Karpas-422 (cell line): ENCODE data around the gene MCAM. TPM values are rescaled to one million over a fixed set of nuclear protein-coding genes. Genes with fewer than 3 reads are reported as not detected.

Experiments
- DNase-seq: peaks from one replicate; pipeline ENCODE4 v3.0.0-alpha.2; 2015
- H2AFZ ChIP-seq: fragments of 200-600 bp; sonication (generic); 2 replicates; pipeline ENCODE4 v1.6.1; 2014; ENCODE audit warnings: antibody characterized with exemption, low read length, mixed read lengths
- H3K27ac ChIP-seq: fragments of 200-600 bp; sonication (generic); 2 replicates; pipeline ENCODE4 v1.5.1; 2014; ENCODE audit warnings: mild to moderate bottlenecking, low read length, moderate library complexity
- H3K27me3 ChIP-seq: fragments of 200-600 bp; sonication (generic); 2 replicates; pipeline ENCODE4 v1.6.1; 2014; ENCODE audit warnings: low read length, mixed read lengths
- H3K36me3 ChIP-seq: fragments of 200-600 bp; sonication (generic); 2 replicates; pipeline ENCODE4 v1.6.1; 2014; ENCODE audit warnings: low read length, mixed read lengths; ENCODE audit not compliant: insufficient read depth
- H3K4me1 ChIP-seq: fragments of 200-600 bp; sonication (generic); 2 replicates; pipeline ENCODE4 v1.6.1; 2014; ENCODE audit warnings: mild to moderate bottlenecking, low read length, mixed read lengths
- H3K4me2 ChIP-seq: fragments of 200-600 bp; sonication (generic); 2 replicates; pipeline ENCODE4 v1.6.1; 2014; ENCODE audit warnings: low read length, low read depth, mild to moderate bottlenecking; ENCODE audit not compliant: poor library complexity, severe bottlenecking
- H3K4me3 ChIP-seq: fragments of 200-600 bp; sonication (generic); 2 replicates; pipeline ENCODE4 v1.5.1; 2014; ENCODE audit warnings: mild to moderate bottlenecking, antibody characterized with exemption, low read length, mixed read lengths
- H3K79me2 ChIP-seq: fragments of 200-600 bp; sonication (generic); 2 replicates; pipeline ENCODE4 v1.6.1; 2014; ENCODE audit warnings: mild to moderate bottlenecking, low read length, mixed read lengths
- H3K9ac ChIP-seq: fragments of 200-600 bp; sonication (generic); 2 replicates; pipeline ENCODE4 v1.6.0; 2014; ENCODE audit warnings: low read length
- H3K9me2 ChIP-seq: fragments of 200-600 bp; sonication (generic), shearing (Covaris generic); replicated peaks from 2 replicates; pipeline ENCODE4 v1.6.0; 2014; ENCODE audit warnings: mild to moderate bottlenecking, low read length, moderate library complexity; ENCODE audit not compliant: insufficient read depth
- H3K9me3 ChIP-seq: fragments of 300-700, 200-600 bp; sonication (generic); 2 replicates; pipeline ENCODE4 v1.6.1; 2014; ENCODE audit warnings: low read length, mixed read lengths
- H4K20me1 ChIP-seq: fragments of 200-600 bp; sonication (generic); 2 replicates; pipeline ENCODE4 v1.6.1; 2014; ENCODE audit warnings: mild to moderate bottlenecking, antibody characterized with exemption, low read length, low read depth; ENCODE audit not compliant: insufficient read depth
- total RNA-seq: library from RNA; depleted of rRNA; stranded (reverse); fragments of >200 nt; shearing (Covaris generic); gene quantifications from 2 replicates; pipeline ENCODE4 v1.2.3, GENCODE V29; 2014; ENCODE audit warnings: low replicate concordance

MCAM gene
- total RNA-seq, 1 experiment from 2014 or later: 2.0 TPM

- Histone ChIP-seq H3K27ac (peak overlapping the region; percentile 64), H3K36me3 (no peaks in the 10 kb centered on the region), H4K20me1 (no peaks in the 10 kb centered on the region), H2AFZ (no peak overlapping the region), H3K9ac (no peak overlapping the region), H3K27me3 (no peaks in the 10 kb centered on the region), H3K4me2 (peak overlapping the region; percentile 42), H3K4me1 (peaks cover 41% of the 10 kb centered on the region), H3K9me3 (no peaks in the 10 kb centered on the region), H3K4me3 (peak overlapping the region; percentile 34; the same call in 1 of the 2 replicates), H3K79me2 (no peaks in the 10 kb centered on the region), H3K9me2 (no peaks in the 10 kb centered on the region)
- DNase-seq: peak; percentile 83
Observed at GRCh38 chr11:119324189-119324588, 7.3 kb upstream of the MCAM start.

GRCh38 chr11:119323532-119324033, 6.7 kb upstream of the MCAM start:
- H3K4me2 ChIP-seq: peak overlapping the region; percentile 42
- no peaks in the 10 kb centered on the region for H3K9me2 ChIP-seq
- no peaks in the 10 kb centered on the region for H3K9me3 ChIP-seq
- no peaks in the 10 kb centered on the region for H3K36me3 ChIP-seq
- no peaks in the 10 kb centered on the region for H3K79me2 ChIP-seq
- no peak overlapping the region for H2AFZ ChIP-seq
- H3K27me3 ChIP-seq: no peaks in the 10 kb centered on the region
- H3K4me1 ChIP-seq: peaks cover 47% of the 10 kb centered on the region
- peak overlapping the region; percentile 64 for H3K27ac ChIP-seq
- H3K9ac ChIP-seq: no peak overlapping the region
- peak overlapping the region; percentile 34; the same call in 1 of the 2 replicates for H3K4me3 ChIP-seq
- peak; percentile 83 for DNase-seq
- H4K20me1 ChIP-seq: no peaks in the 10 kb centered on the region

GRCh38 chr11:119322921-119323531, 6.1 kb upstream of the MCAM start:
- no peak overlapping the region for H3K4me2 ChIP-seq
- H3K9ac ChIP-seq: no peak overlapping the region
- peaks cover 49% of the 10 kb centered on the region for H3K4me1 ChIP-seq
- H3K27me3 ChIP-seq: no peaks in the 10 kb centered on the region
- no peaks in the 10 kb centered on the region for H3K36me3 ChIP-seq
- H2AFZ ChIP-seq: no peak overlapping the region
- H3K9me3 ChIP-seq: no peaks in the 10 kb centered on the region
- DNase-seq: no peak
- H3K79me2 ChIP-seq: no peaks in the 10 kb centered on the region
- no peaks in the 10 kb centered on the region for H3K9me2 ChIP-seq
- H3K27ac ChIP-seq: no peak overlapping the region
- H3K4me3 ChIP-seq: no peak overlapping the region
- no peaks in the 10 kb centered on the region for H4K20me1 ChIP-seq

GRCh38 chr11:119322360-119322739, 5.4 kb upstream of the MCAM start:
- Histone ChIP-seq H3K9ac (peak overlapping the region; percentile 78; the same call in 1 of the 2 replicates), H2AFZ (no peak overlapping the region), H3K79me2 (no peaks in the 10 kb centered on the region), H4K20me1 (no peaks in the 10 kb centered on the region), H3K9me3 (no peaks in the 10 kb centered on the region), H3K4me2 (peak overlapping the region; percentile 85), H3K4me3 (peak overlapping the region; percentile 69; the same call in 1 of the 2 replicates), H3K27ac (no peak overlapping the region), H3K4me1 (peaks cover 51% of the 10 kb centered on the region), H3K9me2 (no peaks in the 10 kb centered on the region), H3K27me3 (no peaks in the 10 kb centered on the region), H3K36me3 (no peaks in the 10 kb centered on the region)
- no peak for DNase-seq

- peak; percentile 79 for DNase-seq
- Histone ChIP-seq H3K4me2 (peak overlapping the region; percentile 85), H3K9me3 (no peaks in the 10 kb centered on the region), H2AFZ (peak overlapping the region; percentile 89), H3K27ac (peak overlapping the region; percentile 57), H3K36me3 (no peaks in the 10 kb centered on the region), H3K9ac (peak overlapping the region; percentile 78), H3K27me3 (no peaks in the 10 kb centered on the region), H3K9me2 (no peaks in the 10 kb centered on the region), H3K4me1 (peaks cover 63% of the 10 kb centered on the region), H3K79me2 (no peaks in the 10 kb centered on the region), H3K4me3 (peak overlapping the region; percentile 69), H4K20me1 (no peaks in the 10 kb centered on the region)
Observed at GRCh38 chr11:119320776-119321524, 4.0 kb upstream of the MCAM start.

GRCh38 chr11:119320240-119320775, 3.4 kb upstream of the MCAM start:
- H3K9me3 ChIP-seq: no peaks in the 10 kb centered on the region
- no peak overlapping the region for H3K27ac ChIP-seq
- peak overlapping the region; percentile 85 for H3K4me2 ChIP-seq
- H3K36me3 ChIP-seq: no peaks in the 10 kb centered on the region
- peaks cover 69% of the 10 kb centered on the region for H3K4me1 ChIP-seq
- no peak overlapping the region for H2AFZ ChIP-seq
- H3K4me3 ChIP-seq: peak overlapping the region; percentile 69; the same call in 1 of the 2 replicates
- DNase-seq: no peak
- peak overlapping the region; percentile 78 for H3K9ac ChIP-seq
- H3K27me3 ChIP-seq: no peaks in the 10 kb centered on the region
- H4K20me1 ChIP-seq: no peaks in the 10 kb centered on the region
- no peaks in the 10 kb centered on the region for H3K79me2 ChIP-seq
- no peaks in the 10 kb centered on the region for H3K9me2 ChIP-seq

GRCh38 chr11:119319700-119320239, 2.8 kb upstream of the MCAM start:
- Histone ChIP-seq H3K9ac (no peak overlapping the region), H3K9me2 (no peaks in the 10 kb centered on the region), H3K9me3 (no peaks in the 10 kb centered on the region), H3K27me3 (no peaks in the 10 kb centered on the region), H3K4me2 (no peak overlapping the region), H2AFZ (no peak overlapping the region), H4K20me1 (no peaks in the 10 kb centered on the region), H3K36me3 (no peaks in the 10 kb centered on the region), H3K4me1 (peaks cover 74% of the 10 kb centered on the region), H3K4me3 (no peak overlapping the region), H3K79me2 (no peaks in the 10 kb centered on the region), H3K27ac (no peak overlapping the region)
- no peak for DNase-seq

GRCh38 chr11:119319136-119319699, 2.3 kb upstream of the MCAM start:
- no peak overlapping the region for H2AFZ ChIP-seq
- no peaks in the 10 kb centered on the region for H3K9me3 ChIP-seq
- no peak overlapping the region for H3K4me3 ChIP-seq
- H4K20me1 ChIP-seq: no peaks in the 10 kb centered on the region
- H3K27ac ChIP-seq: no peak overlapping the region
- no peak overlapping the region for H3K9ac ChIP-seq
- H3K36me3 ChIP-seq: no peaks in the 10 kb centered on the region
- no peak overlapping the region for H3K4me2 ChIP-seq
- DNase-seq: no peak
- H3K79me2 ChIP-seq: no peaks in the 10 kb centered on the region
- no peaks in the 10 kb centered on the region for H3K27me3 ChIP-seq
- peaks cover 71% of the 10 kb centered on the region for H3K4me1 ChIP-seq
- H3K9me2 ChIP-seq: no peaks in the 10 kb centered on the region
